ENCODE measurements around the gene ABTB2.

DNA sequence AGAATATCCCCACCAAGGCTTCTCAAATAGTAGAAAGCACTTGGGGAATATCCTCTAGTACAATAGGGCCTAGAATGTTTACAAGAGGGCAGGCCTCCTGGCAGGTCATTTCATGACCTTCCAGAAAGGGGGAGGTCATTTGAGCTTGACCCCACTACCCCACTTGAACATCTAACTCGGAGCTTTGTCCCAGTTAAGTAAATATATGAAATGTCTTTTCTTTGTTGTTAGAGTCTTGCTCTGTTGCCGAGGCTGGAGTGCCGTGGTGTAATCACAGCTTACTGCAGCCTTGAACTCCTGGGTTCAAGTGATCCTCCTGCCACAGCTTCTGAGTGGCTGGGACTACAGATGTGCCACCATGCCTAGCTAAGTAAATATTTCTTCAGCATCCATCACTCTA is 108.4 kb downstream of the ABTB2 start:
- TF ChIP-seq NR2F6 (CRISPR knock-in tag; IDR thresholded peaks at IDR 0.05): no peak
- TF ChIP-seq, protein P1, sequence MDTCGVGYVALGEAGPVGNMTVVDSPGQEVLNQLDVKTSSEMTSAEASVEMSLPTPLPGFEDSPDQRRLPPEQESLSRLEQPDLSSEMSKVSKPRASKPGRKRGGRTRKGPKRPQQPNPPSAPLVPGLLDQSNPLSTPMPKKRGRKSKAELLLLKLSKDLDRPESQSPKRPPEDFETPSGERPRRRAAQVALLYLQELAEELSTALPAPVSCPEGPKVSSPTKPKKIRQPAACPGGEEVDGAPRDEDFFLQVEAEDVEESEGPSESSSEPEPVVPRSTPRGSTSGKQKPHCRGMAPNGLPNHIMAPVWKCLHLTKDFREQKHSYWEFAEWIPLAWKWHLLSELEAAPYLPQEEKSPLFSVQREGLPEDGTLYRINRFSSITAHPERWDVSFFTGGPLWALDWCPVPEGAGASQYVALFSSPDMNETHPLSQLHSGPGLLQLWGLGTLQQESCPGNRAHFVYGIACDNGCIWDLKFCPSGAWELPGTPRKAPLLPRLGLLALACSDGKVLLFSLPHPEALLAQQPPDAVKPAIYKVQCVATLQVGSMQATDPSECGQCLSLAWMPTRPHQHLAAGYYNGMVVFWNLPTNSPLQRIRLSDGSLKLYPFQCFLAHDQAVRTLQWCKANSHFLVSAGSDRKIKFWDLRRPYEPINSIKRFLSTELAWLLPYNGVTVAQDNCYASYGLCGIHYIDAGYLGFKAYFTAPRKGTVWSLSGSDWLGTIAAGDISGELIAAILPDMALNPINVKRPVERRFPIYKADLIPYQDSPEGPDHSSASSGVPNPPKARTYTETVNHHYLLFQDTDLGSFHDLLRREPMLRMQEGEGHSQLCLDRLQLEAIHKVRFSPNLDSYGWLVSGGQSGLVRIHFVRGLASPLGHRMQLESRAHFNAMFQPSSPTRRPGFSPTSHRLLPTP (IDR thresholded peaks at IDR 0.05; ENCODE audit: borderline replicate concordance, extremely low read depth, insufficient read length): no peak
- no peak for TF ChIP-seq ZFX (CRISPR knock-in tag; IDR thresholded peaks at IDR 0.05)
- TF ChIP-seq EZH2 (IDR thresholded peaks at IDR 0.05; ENCODE audit: borderline replicate concordance, low read depth, low read length): no peak
- TF ChIP-seq FOXA1 (IDR thresholded peaks at IDR 0.05; ENCODE audit: borderline replicate concordance): no peak
- TF ChIP-seq, protein P2, sequence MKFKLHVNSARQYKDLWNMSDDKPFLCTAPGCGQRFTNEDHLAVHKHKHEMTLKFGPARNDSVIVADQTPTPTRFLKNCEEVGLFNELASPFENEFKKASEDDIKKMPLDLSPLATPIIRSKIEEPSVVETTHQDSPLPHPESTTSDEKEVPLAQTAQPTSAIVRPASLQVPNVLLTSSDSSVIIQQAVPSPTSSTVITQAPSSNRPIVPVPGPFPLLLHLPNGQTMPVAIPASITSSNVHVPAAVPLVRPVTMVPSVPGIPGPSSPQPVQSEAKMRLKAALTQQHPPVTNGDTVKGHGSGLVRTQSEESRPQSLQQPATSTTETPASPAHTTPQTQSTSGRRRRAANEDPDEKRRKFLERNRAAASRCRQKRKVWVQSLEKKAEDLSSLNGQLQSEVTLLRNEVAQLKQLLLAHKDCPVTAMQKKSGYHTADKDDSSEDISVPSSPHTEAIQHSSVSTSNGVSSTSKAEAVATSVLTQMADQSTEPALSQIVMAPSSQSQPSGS (CRISPR knock-in tag; IDR thresholded peaks at IDR 0.05): no peak

Data from K562 (cell line).